ENCODE measurements around the gene EPDR1. TPM values are rescaled to one million over a fixed set of nuclear protein-coding genes. Genes with fewer than 3 reads are reported as not detected.

The EPDR1 gene
- total RNA-seq, 4 donors from 2014 or later: 24.9 to 35.5 (median 30.7) TPM

- Histone ChIP-seq H3K27ac (replicated peaks in 1 of 4) (no peak overlapping the region), H3K4me3 (no peak overlapping the region), H3K9me3 (no peaks in the 10 kb centered on the region), H3K4me1 (no peaks in the 10 kb centered on the region), H3K27me3 (no peaks in the 10 kb centered on the region), H3K36me3 (no peaks in the 10 kb centered on the region)
- TF ChIP-seq CTCF (IDR thresholded peaks at IDR 0.05) (no peak), EP300 (IDR thresholded peaks at IDR 0.05) (no peak), POLR2A (IDR thresholded peaks at IDR 0.05; ENCODE audit: low read depth) (no peak), POLR2AphosphoS5 (IDR thresholded peaks at IDR 0.05) (no peak)
- intact Hi-C loops (cut with DNase I): no loop called here
- 82% methylated on average over 4 of the region's 4 CpGs for WGBS
- DNase-seq (ENCODE audit: extremely low spot score): no peak
Measured at GRCh38 chr7:37971491-37971890, 51.1 kb downstream of the EPDR1 start.

DNA sequence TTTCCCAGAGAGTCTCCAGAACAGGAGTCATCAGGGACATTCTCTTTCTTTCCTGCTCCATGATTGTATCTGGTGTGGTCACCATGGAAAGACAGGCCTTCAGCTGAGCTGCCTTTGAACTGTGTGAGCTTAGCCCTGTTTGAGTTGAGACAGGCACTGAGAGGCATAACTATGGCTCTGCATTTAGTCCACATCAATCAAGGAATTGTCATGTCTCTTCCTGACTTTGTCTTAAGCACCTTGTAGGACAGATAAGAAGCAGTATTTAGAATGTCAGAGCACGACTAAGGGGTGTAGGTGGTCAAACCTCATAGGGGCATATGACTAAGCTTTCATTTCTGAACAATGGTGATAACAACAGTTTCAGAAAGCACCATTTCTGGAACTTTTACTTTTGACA is 53.5 kb downstream of the EPDR1 start:
- no peak overlapping the region for H3K4me3 ChIP-seq
- DNase-seq (ENCODE audit: extremely low spot score): no peak

GRCh38 chr7:37974711-37975110 is 54.3 kb downstream of the EPDR1 start:
- H3K4me3 ChIP-seq: no peak overlapping the region
- no peak for DNase-seq (ENCODE audit: extremely low spot score)
- no peaks in the 10 kb centered on the region for H3K4me1 ChIP-seq
- no peak overlapping the region for H3K27ac ChIP-seq (replicated peaks in 1 of 4)
- H3K27me3 ChIP-seq: no peaks in the 10 kb centered on the region
- H3K36me3 ChIP-seq: no peaks in the 10 kb centered on the region
- no peaks in the 10 kb centered on the region for H3K9me3 ChIP-seq
- TF ChIP-seq CTCF (IDR thresholded peaks at IDR 0.05): no peak
- no peak for TF ChIP-seq POLR2A (IDR thresholded peaks at IDR 0.05; ENCODE audit: low read depth)
- TF ChIP-seq EP300 (IDR thresholded peaks at IDR 0.05): no peak
- TF ChIP-seq POLR2AphosphoS5 (IDR thresholded peaks at IDR 0.05): no peak
- intact Hi-C loops (cut with DNase I): no loop called here
- 61% methylated on average over 4 of the region's 4 CpGs for WGBS

More for the DNA sequence above, 53.5 kb downstream of the EPDR1 start:
- H3K4me1 ChIP-seq: no peaks in the 10 kb centered on the region
- intact Hi-C loops (cut with DNase I): no loop called here
- WGBS: 14% methylated on average over 1 of the region's 1 CpG
- no peaks in the 10 kb centered on the region for H3K27me3 ChIP-seq
- no peaks in the 10 kb centered on the region for H3K9me3 ChIP-seq
- no peak overlapping the region for H3K27ac ChIP-seq (replicated peaks in 1 of 4)
- TF ChIP-seq CTCF (IDR thresholded peaks at IDR 0.05) (no peak), POLR2A (IDR thresholded peaks at IDR 0.05; ENCODE audit: low read depth) (no peak), EP300 (IDR thresholded peaks at IDR 0.05) (no peak), POLR2AphosphoS5 (IDR thresholded peaks at IDR 0.05) (no peak)
- H3K36me3 ChIP-seq: no peaks in the 10 kb centered on the region

- no peaks in the 10 kb centered on the region for H3K36me3 ChIP-seq
- H3K27me3 ChIP-seq: no peaks in the 10 kb centered on the region
- intact Hi-C loops (cut with DNase I): no loop called here
- H3K9me3 ChIP-seq: peaks cover 0 to 3% (median 0%) of the 10 kb centered on the region in 4 donors
- 65% methylated on average over 2 of the region's 2 CpGs for WGBS
- TF ChIP-seq POLR2AphosphoS5 (IDR thresholded peaks at IDR 0.05) (no peak), CTCF (IDR thresholded peaks at IDR 0.05) (no peak), EP300 (IDR thresholded peaks at IDR 0.05) (no peak), POLR2A (IDR thresholded peaks at IDR 0.05; ENCODE audit: low read depth) (no peak)
- H3K4me1 ChIP-seq: no peaks in the 10 kb centered on the region
- no peak overlapping the region for H3K4me3 ChIP-seq
- no peak overlapping the region for H3K27ac ChIP-seq (replicated peaks in 1 of 4)
- DNase-seq (ENCODE audit: extremely low spot score): no peak
Measured at GRCh38 chr7:37977243-37977642, 56.8 kb downstream of the EPDR1 start.

DNA sequence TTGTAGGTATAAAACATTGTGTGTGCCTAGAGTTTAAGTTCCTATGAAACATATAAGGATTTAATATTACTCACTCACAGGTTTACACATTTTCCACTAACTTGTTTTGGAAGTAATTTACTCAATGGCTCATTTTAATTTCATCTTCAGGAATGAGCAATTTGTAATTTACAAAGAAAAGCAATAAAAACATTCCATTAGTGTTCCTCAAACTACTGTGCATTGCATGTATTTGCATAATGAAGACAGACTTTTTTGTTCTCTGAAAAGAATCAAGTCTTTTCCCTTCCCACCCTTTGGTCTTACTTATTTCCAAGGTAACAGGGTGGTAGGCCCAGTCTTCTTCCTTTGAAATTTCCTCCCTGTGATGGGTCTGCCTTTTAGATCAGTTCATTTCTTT is 61.2 kb downstream of the EPDR1 start:
- TF ChIP-seq POLR2AphosphoS5 (IDR thresholded peaks at IDR 0.05): no peak
- no peak overlapping the region for H3K4me3 ChIP-seq
- intact Hi-C loops (cut with DNase I): no loop called here
- DNase-seq (ENCODE audit: extremely low spot score): no peak
- peaks cover 0 to 3% (median 0%) of the 10 kb centered on the region in 4 donors for H3K9me3 ChIP-seq
- H3K36me3 ChIP-seq: no peaks in the 10 kb centered on the region
- no peaks in the 10 kb centered on the region for H3K4me1 ChIP-seq
- no peaks in the 10 kb centered on the region for H3K27me3 ChIP-seq
- H3K27ac ChIP-seq (replicated peaks in 1 of 4): no peak overlapping the region
